Activated B cell treated with CpG ODN at 0.5 μM for 24 hours (primary cell): Measurements from ENCODE around the gene TMEM150B. TPM values are rescaled to one million over a fixed set of nuclear protein-coding genes. Genes with fewer than 3 reads are reported as not detected.

Experiments used
- ATAC-seq: fragments of 200-7000 bp; cut with Tn5 transposase; one replicate; pipeline ENCODE4 v1.10.0; 2021; ENCODE audit warnings: low read depth, mild to moderate bottlenecking, moderate library complexity
- CTCF ChIA-PET: fragments of 350-600 bp; sonication (Branson Sonifier 250); formaldehyde crosslinking; loops from one replicate; lab custom pipeline; 2021; ENCODE audit warnings: antibody characterized with exemption; lab: Charles Lee
- POLR2A ChIA-PET: fragments of 350-600 bp; sonication (Branson Sonifier 250); formaldehyde crosslinking; loops from one replicate; lab custom pipeline; 2021; ENCODE audit warnings: antibody characterized with exemption; lab: Charles Lee
- DNase-seq: peaks from one replicate; pipeline ENCODE4 v3.0.0; 2022
- H3K27ac Mint-ChIP-seq: one replicate; pipeline ENCODE4 v1.8.0; 2020; ENCODE audit warnings: mixed read lengths
- H3K27me3 Mint-ChIP-seq: one replicate; pipeline ENCODE4 v1.8.0; 2021; ENCODE audit warnings: mixed read lengths
- H3K36me3 Mint-ChIP-seq: one replicate; pipeline ENCODE4 v1.8.0; 2021; ENCODE audit warnings: low read depth, mixed read lengths
- H3K4me1 Mint-ChIP-seq: one replicate; pipeline ENCODE4 v1.8.0; 2021; ENCODE audit warnings: mixed read lengths
- H3K4me3 Mint-ChIP-seq: one replicate; pipeline ENCODE4 v1.8.0; 2020; ENCODE audit warnings: mild to moderate bottlenecking, mixed read lengths
- H3K9me3 Mint-ChIP-seq: one replicate; pipeline ENCODE4 v1.8.0; 2020; ENCODE audit warnings: mixed read lengths
- intact Hi-C: fragments of 100-400 bp; cut with micrococcal nuclease; formaldehyde crosslinking; loops from one replicate; pipeline ENCODE4 v1.15.1; 2024
- total RNA-seq: library from RNA; stranded (reverse); gene quantifications from 2 replicates; pipeline ENCODE4 v1.2.3, GENCODE V29; 2022
- TF ChIP-seq, protein P1 (sequence below): fragments of 200-600 bp; IDR thresholded peaks from one replicate; pipeline ENCODE4 v1.8.0; 2022; ENCODE audit warnings: antibody characterized with exemption, mild to moderate bottlenecking

TMEM150B gene
- total RNA-seq, 1 donor from 2014 or later: not detected

DNA sequence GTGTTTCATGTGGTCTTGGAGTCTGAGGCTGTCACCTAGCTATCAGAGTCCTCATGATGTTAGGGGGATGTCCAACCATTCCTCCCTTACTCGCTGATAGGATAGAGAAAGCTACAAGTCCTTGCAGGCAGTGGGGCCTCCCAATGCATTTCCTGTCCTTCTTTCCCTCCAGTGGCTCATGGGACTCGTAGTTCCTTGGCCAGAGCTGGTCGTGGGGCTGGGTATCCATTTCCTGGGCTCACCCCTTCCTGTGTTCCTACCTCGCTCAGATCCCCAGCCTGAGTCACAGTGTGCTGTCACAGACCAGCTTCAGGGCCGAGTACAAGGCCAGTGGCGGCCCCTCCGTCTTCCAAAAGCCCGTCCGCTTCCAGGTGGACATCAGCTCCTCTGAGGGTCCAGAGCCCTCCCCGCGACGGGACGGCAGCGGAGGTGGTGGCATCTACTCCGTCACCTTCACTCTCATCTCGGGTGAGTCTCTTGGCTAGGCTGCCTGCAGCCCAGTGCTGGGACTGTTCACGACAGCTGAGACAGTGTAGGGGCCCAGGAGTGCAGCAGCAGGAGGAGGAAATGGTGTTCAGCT is 19.1 kb downstream of the TMEM150B start:
- intact Hi-C loops: no loop called here
- DNase-seq (no peak), ATAC-seq (no peak)
- Mint-ChIP-seq H3K9me3 (no peaks in the 10 kb centered on the region), H3K36me3 (no peaks in the 10 kb centered on the region), H3K27ac (no peak overlapping the region), H3K4me3 (no peak overlapping the region), H3K27me3 (no peaks in the 10 kb centered on the region), H3K4me1 (peaks cover 8% of the 10 kb centered on the region)
- ChIA-PET POLR2A (no interaction called here), CTCF (interaction anchor here (1.4 kb wide), 1 partner anchor 14 kb away, joined by 3 read pairs; no protein-coding TSS in a partner anchor)
- TF ChIP-seq, protein P1, sequence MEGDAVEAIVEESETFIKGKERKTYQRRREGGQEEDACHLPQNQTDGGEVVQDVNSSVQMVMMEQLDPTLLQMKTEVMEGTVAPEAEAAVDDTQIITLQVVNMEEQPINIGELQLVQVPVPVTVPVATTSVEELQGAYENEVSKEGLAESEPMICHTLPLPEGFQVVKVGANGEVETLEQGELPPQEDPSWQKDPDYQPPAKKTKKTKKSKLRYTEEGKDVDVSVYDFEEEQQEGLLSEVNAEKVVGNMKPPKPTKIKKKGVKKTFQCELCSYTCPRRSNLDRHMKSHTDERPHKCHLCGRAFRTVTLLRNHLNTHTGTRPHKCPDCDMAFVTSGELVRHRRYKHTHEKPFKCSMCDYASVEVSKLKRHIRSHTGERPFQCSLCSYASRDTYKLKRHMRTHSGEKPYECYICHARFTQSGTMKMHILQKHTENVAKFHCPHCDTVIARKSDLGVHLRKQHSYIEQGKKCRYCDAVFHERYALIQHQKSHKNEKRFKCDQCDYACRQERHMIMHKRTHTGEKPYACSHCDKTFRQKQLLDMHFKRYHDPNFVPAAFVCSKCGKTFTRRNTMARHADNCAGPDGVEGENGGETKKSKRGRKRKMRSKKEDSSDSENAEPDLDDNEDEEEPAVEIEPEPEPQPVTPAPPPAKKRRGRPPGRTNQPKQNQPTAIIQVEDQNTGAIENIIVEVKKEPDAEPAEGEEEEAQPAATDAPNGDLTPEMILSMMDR: no peak

DNA sequence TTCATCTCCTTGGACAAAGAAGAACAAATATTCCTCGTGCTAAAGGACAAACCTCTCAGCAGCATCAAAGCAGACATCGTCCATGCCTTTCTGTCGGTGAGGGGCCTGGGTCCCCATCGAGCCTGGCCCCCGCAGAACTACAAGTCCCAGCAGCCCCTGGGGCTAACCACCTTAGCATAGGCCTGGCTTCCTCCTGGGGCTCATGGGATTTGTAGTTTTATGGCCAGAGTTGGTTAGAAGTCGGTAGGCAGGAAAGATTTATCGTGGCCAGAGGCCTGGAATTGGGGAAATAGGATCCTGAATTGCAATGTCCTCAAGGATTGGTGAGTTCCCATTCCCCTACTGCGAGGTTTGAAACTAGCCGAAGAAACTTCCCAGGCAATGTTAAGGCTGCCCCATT is 19.6 kb downstream of the TMEM150B start:
- POLR2A ChIA-PET: no interaction called here

DNA sequence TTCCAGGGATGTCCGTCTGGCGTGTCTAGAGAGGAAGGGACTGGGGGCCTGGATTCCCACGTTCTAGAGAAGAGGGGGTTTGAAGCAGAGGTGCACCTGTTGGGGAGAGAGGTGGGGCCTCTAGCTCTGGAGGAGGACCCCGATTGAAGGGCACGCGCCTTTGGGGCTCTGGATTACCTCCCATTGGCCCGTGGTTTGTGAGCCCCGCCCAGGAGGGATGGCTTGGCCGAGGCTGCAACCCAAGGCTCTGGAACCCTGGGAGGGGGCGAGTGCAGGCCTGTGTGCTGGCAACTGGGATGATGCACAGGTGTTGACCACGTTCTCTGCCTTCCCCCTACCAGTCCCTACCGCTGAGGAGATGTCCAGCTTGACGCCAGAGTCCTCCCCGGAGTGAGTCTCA is 20.2 kb downstream of the TMEM150B start:
- no peaks in the 10 kb centered on the region for H3K36me3 Mint-ChIP-seq
- no peaks in the 10 kb centered on the region for H3K9me3 Mint-ChIP-seq
- DNase-seq (no peak), ATAC-seq (no peak)
- POLR2A ChIA-PET: no interaction called here
- no peaks in the 10 kb centered on the region for H3K27me3 Mint-ChIP-seq
- peaks cover 8% of the 10 kb centered on the region for H3K4me1 Mint-ChIP-seq
- intact Hi-C loops: loop anchor here (5.0 kb wide), 1 partner anchor 163 kb away; no protein-coding TSS in a partner anchor
- no peak overlapping the region for H3K27ac Mint-ChIP-seq
- H3K4me3 Mint-ChIP-seq: no peak overlapping the region
- TF ChIP-seq, protein P1: no peak
- CTCF ChIA-PET: no interaction called here

More for the DNA sequence above, 19.6 kb downstream of the TMEM150B start:
- Mint-ChIP-seq H3K27ac (no peak overlapping the region), H3K4me1 (peaks cover 8% of the 10 kb centered on the region), H3K27me3 (no peaks in the 10 kb centered on the region), H3K4me3 (no peak overlapping the region), H3K36me3 (no peaks in the 10 kb centered on the region), H3K9me3 (no peaks in the 10 kb centered on the region)
- DNase-seq: peak; percentile 30
- intact Hi-C loops: no loop called here
- TF ChIP-seq, protein P1: no peak
- ATAC-seq: peak; percentile 60
- CTCF ChIA-PET: no interaction called here

DNA sequence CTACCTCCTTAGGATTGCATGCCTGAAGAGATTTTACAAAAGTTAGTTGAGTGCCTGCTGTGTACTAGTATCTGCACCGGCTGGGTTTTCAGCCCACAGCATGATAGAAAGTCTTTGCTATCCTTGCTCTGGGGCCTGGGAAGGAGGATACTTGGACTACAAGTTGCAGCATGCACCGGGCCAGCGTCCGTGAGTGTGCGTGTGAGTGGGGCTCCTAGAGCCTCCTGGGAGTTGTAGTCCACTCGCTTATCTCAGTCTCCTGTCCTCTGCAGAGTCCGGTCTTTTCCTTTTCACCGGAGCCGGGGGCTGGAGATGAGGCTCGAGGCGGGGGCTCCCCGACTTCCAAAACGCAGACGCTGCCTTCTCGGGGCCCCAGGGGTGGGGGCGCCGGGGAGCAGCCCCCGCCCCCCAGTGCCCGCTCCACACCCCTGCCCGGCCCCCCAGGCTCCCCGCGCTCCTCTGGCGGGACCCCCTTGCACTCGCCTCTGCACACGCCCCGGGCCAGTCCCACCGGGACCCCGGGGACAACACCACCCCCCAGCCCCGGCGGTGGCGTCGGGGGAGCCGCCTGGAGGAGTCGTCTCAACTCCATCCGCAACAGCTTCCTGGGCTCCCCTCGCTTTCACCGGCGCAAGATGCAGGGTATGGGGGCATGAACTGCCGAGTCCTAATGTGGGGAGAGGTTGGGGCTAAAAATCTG is 20.7 kb downstream of the TMEM150B start:
- no peak for DNase-seq
- ATAC-seq: no peak
- ChIA-PET CTCF (no interaction called here), POLR2A (no interaction called here)
- intact Hi-C loops: loop anchor here (5.0 kb wide), 1 partner anchor 162 kb away; no protein-coding TSS in a partner anchor
- H3K4me1 Mint-ChIP-seq: peaks cover 8% of the 10 kb centered on the region
- no peak overlapping the region for H3K4me3 Mint-ChIP-seq
- H3K27ac Mint-ChIP-seq: no peak overlapping the region
- no peaks in the 10 kb centered on the region for H3K27me3 Mint-ChIP-seq
- H3K9me3 Mint-ChIP-seq: no peaks in the 10 kb centered on the region
- TF ChIP-seq, protein P1: no peak
- H3K36me3 Mint-ChIP-seq: no peaks in the 10 kb centered on the region

DNA sequence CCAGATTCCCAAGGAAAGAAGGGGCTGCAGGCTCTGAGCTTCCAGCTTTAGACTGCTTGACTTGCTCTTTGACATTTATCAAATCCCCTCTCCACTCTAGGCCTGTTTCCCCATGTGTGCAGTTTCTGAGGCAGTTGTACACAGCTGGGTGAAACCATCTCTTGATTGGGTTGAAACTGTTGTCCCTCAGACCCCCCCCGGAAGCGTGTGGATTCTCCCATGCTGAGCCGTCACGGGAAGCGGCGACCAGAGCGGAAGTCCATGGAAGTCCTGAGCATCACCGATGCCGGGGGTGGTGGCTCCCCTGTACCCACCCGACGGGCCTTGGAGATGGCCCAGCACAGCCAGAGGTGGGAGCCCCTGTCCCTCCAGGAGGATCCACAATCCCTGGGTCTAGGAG is 21.7 kb downstream of the TMEM150B start:
- ChIA-PET POLR2A (interaction anchor here (2.6 kb wide), 2 partner anchors 36 to 104 kb away, joined by 10 to 26 read pairs; partner anchors contain the start of genes KMT5C and UBE2S), CTCF (interaction anchor here (1.3 to 3.3 kb wide), 3 partner anchors 49 to 117 kb away, joined by 4 to 14 read pairs (median 14); partner anchors contain the start of gene TMEM238)
- no peak for ATAC-seq
- intact Hi-C loops: loop anchor here (2.0 to 5.0 kb wide), 2 partner anchors 45 to 161 kb away; partner anchors contain the start of gene PPP6R1
- H3K27ac Mint-ChIP-seq: no peak overlapping the region
- DNase-seq: no peak
- H3K36me3 Mint-ChIP-seq: no peaks in the 10 kb centered on the region
- H3K4me3 Mint-ChIP-seq: no peak overlapping the region
- no peaks in the 10 kb centered on the region for H3K27me3 Mint-ChIP-seq
- TF ChIP-seq, protein P1: no peak
- H3K4me1 Mint-ChIP-seq: peaks cover 8% of the 10 kb centered on the region
- H3K9me3 Mint-ChIP-seq: no peaks in the 10 kb centered on the region
